ENCODE results near the gene GNB2.
A peak's percentile ranks its signal among the peaks of the same experiment; 100 is the strongest.
"Not testable (repeated sequence)": the region's sequence is repeated elsewhere in the genome, so short reads cannot be mapped to it uniquely, and the experiment has no call there.

The GNB2 gene

DNA sequence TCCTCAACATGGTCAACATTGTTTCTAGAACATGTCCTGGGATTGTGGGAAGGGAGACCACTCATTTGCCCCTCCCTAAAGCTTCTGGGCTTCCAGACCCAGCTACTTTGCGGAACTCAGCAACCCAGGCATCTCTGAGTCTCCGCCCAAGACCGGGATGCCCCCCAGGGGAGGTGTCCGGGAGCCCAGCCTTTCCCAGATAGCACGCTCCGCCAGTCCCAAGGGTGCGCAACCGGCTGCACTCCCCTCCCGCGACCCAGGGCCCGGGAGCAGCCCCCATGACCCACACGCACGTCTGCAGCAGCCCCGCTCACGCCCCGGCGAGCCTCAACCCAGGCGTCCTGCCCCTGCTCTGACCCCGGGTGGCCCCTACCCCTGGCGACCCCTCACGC, 46.7 kb downstream of the GNB2 start, which contains the start of gene EPO:
EPO (plus strand) TSS at position 190 of the 392 bp plus-strand sequence. CDS start 513 bp downstream, outside the sequence.
- Mint-ChIP-seq H3K9me3 (peaks cover 27% of the 10 kb centered on the region), H3K27me3 (ENCODE audit: low read depth, poor library complexity) (peaks cover 87% of the 10 kb centered on the region), H3K4me3 (peak within 1 kb of the TSS; percentile 70)

DNA sequence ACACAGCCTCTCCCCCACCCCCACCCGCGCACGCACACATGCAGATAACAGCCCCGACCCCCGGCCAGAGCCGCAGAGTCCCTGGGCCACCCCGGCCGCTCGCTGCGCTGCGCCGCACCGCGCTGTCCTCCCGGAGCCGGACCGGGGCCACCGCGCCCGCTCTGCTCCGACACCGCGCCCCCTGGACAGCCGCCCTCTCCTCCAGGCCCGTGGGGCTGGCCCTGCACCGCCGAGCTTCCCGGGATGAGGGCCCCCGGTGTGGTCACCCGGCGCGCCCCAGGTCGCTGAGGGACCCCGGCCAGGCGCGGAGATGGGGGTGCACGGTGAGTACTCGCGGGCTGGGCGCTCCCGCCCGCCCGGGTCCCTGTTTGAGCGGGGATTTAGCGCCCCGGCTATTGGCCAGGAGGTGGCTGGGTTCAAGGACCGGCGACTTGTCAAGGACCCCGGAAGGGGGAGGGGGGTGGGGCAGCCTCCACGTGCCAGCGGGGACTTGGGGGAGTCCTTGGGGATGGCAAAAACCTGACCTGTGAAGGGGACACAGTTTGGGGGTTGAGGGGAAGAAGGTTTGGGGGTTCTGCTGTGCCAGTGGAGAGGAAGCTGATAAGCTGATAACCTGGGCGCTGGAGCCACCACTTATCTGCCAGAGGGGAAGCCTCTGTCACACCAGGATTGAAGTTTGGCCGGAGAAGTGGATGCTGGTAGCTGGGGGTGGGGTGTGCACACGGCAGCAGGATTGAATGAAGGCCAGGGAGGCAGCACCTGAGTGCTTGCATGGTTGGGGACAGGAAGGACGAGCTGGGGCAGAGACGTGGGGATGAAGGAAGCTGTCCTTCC, 47.3 kb downstream of the GNB2 start:
- Mint-ChIP-seq H3K9me3 (peaks cover 25% of the 10 kb centered on the region), H3K4me1 (peaks cover 19% of the 10 kb centered on the region), H3K4me3 (peak overlapping the region; percentile 70), H3K36me3 (ENCODE audit: low read depth) (peaks cover 9% of the 10 kb centered on the region), H3K27me3 (ENCODE audit: low read depth, poor library complexity) (peaks cover 92% of the 10 kb centered on the region), H3K27ac (no peak overlapping the region)
- TF ChIP-seq CTCF (IDR thresholded peaks at IDR 0.05): no peak
- peak; percentile 59 for DNase-seq

More for the DNA sequence above, 46.7 kb downstream of the GNB2 start, which contains the start of gene EPO:
- DNase-seq: no peak
- Mint-ChIP-seq H3K27ac (no peak within 1 kb of the TSS), H3K4me1 (peaks cover 19% of the 10 kb centered on the region), H3K36me3 (ENCODE audit: low read depth) (peaks cover 9% of the 10 kb centered on the region)
- no peak for TF ChIP-seq CTCF (IDR thresholded peaks at IDR 0.05)

GRCh38 chr7:100721505-100721812, 47.9 kb downstream of the GNB2 start:
- Mint-ChIP-seq H3K4me1 (peaks cover 19% of the 10 kb centered on the region), H3K4me3 (peak overlapping the region; percentile 55), H3K27me3 (ENCODE audit: low read depth, poor library complexity) (peaks cover 94% of the 10 kb centered on the region), H3K27ac (no peak overlapping the region), H3K9me3 (peaks cover 25% of the 10 kb centered on the region), H3K36me3 (ENCODE audit: low read depth) (peaks cover 9% of the 10 kb centered on the region)
- TF ChIP-seq CTCF (IDR thresholded peaks at IDR 0.05): no peak
- DNase-seq: no peak

GRCh38 chr7:100722480-100723212, 49.1 kb downstream of the GNB2 start:
- peaks cover 23% of the 10 kb centered on the region for H3K9me3 Mint-ChIP-seq
- DNase-seq: no peak
- peaks cover 19% of the 10 kb centered on the region for H3K4me1 Mint-ChIP-seq
- peaks cover 9% of the 10 kb centered on the region for H3K36me3 Mint-ChIP-seq (ENCODE audit: low read depth)
- no peak overlapping the region for H3K27ac Mint-ChIP-seq
- peak overlapping the region; percentile 49 for H3K4me3 Mint-ChIP-seq
- no peak for TF ChIP-seq CTCF (IDR thresholded peaks at IDR 0.05)
- H3K27me3 Mint-ChIP-seq (ENCODE audit: low read depth, poor library complexity): peaks cover 94% of the 10 kb centered on the region

DNA sequence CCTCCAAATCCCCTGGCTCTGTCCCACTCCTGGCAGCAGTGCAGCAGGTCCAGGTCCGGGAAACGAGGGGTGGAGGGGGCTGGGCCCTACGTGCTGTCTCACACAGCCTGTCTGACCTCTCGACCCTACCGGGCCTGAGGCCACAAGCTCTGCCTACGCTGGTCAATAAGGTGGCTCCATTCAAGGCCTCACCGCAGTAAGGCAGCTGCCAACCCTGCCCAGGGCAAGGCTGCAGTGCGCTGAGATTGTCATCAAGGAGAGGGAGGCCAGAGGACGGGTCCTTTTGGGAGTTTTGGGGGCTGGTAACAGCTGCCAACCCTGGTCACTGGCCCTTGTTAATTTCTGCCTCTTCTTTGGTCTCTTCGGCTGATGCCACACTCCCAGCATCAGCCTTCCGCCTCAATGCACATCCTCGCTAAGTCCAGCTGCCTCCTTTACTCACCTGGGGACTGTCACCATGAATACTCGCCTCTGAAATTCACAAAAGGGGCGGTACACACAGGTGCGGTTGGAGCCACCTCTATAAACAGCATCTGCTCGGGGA, 50.3 kb downstream of the GNB2 start:
- Mint-ChIP-seq H3K36me3 (ENCODE audit: low read depth) (peaks cover 5% of the 10 kb centered on the region), H3K4me3 (no peak overlapping the region), H3K27me3 (ENCODE audit: low read depth, poor library complexity) (peaks cover 93% of the 10 kb centered on the region), H3K4me1 (peaks cover 19% of the 10 kb centered on the region), H3K9me3 (peaks cover 11% of the 10 kb centered on the region), H3K27ac (no peak overlapping the region)
- TF ChIP-seq CTCF (IDR thresholded peaks at IDR 0.05): no peak
- no peak for DNase-seq

DNA sequence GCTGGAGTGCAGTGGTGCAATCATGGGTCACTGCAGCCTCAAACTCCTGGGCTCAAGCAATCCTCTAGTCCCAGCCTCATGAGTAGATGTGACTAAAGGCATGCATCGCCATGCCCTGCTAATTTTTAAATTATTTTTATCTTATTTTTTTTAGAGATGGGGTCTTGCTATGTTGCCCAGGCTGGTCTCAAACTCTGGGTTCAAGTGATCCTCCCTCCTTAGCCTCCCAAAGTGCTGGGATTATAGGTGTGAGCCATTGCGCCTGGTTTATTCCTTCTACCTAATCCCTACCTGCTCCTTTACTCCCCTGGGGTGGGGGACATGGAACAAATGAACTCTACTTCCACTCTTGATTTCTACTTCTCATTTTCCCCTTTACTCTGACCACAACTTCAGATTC, 50.8 kb downstream of the GNB2 start:
- Mint-ChIP-seq H3K27me3 (ENCODE audit: low read depth, poor library complexity) (peaks cover 92% of the 10 kb centered on the region), H3K4me1 (peaks cover 19% of the 10 kb centered on the region)
- H3K36me3 Mint-ChIP-seq (ENCODE audit: low read depth); H3K27ac Mint-ChIP-seq; H3K4me3 Mint-ChIP-seq; H3K9me3 Mint-ChIP-seq; DNase-seq: not testable (repeated sequence)
